Gastrocnemius medialis (tissue), 4 donors: ENCODE results near the gene DNASE1L2.

Source experiments
- CTCF ChIP-seq, 5 experiments: fragments of 450-650 bp in 3 of 5; fragments of 200-600 bp in 2 of 5; sonication (generic) in 2 of 5; IDR thresholded peaks in 4 of 5; conservative IDR thresholded peaks in 1 of 5; 1 replicate in 4 of 5; 2 replicates in 1 of 5; pipeline ENCODE4 v1.5.1; 2016 to 2019; ENCODE audit warnings: antibody characterized with exemption in 5 of 5, mild to moderate bottlenecking in 3 of 5, moderate library complexity in 3 of 5
- POLR2A ChIP-seq, 2 donors: fragments of 450-650 bp; IDR thresholded peaks; one replicate each; pipeline ENCODE4 v1.6.1; 2017; ENCODE audit warnings: antibody characterized with exemption in 2 of 2, mild to moderate bottlenecking in 2 of 2, moderate library complexity in 2 of 2

- TF ChIP-seq POLR2A (IDR thresholded peaks at IDR 0.05) (no peak), CTCF (IDR thresholded peaks at IDR 0.05 in 4 of 5, conservative IDR thresholded peaks at IDR 0.05 in 1 of 5) (no peak)
These were observed at the start of gene DNASE1L2 for GRCh38 chr16:2236337-2237101.
